Activated CD8-positive, alpha-beta memory T cell treated with anti-CD3 and anti-CD28 coated beads for 1 hour (primary cell): ENCODE measurements around the gene PKD1.

Experiments used
- DNase-seq, 2 donors: peaks; one replicate each; pipeline ENCODE4 v3.0.0-alpha.2; 2020; ENCODE audit warnings: low read depth in 1 of 2; ENCODE audit errors: extremely low read depth in 1 of 2

Gene PKD1

GRCh38 chr16:2056681-2057407, 78.9 kb downstream of the PKD1 start:
- no peak for DNase-seq

- no peak for DNase-seq
These were observed 79.6 kb downstream of the PKD1 start for GRCh38 chr16:2056077-2056476.

GRCh38 chr16:2054543-2055245, 81.0 kb downstream of the PKD1 start:
- DNase-seq: no peak

- no peak for DNase-seq
These were observed 81.8 kb downstream of the PKD1 start for GRCh38 chr16:2053897-2054296.

- DNase-seq: no peak
These were observed 82.5 kb downstream of the PKD1 start for GRCh38 chr16:2053211-2053610.

- no peak for DNase-seq
These were observed 87.6 kb downstream of the PKD1 start for GRCh38 chr16:2048116-2048543.

- peak; percentile 79 to 85 for DNase-seq
These were observed 88.2 kb downstream of the PKD1 start, which contains the start of the genes NTHL1 and TSC2 for GRCh38 chr16:2047330-2048115. NTHL1 (minus strand) TSS chr16:2047834; CDS start chr16:2047823, 11 bp downstream. TSC2 (plus strand) TSS chr16:2047985; CDS start chr16:2048616, 631 bp downstream.

- no peak for DNase-seq
These were observed 88.8 kb downstream of the PKD1 start for GRCh38 chr16:2046893-2047329.

GRCh38 chr16:2045965-2046892, 89.5 kb downstream of the PKD1 start:
- no peak for DNase-seq

- DNase-seq: no peak
These were observed 91.2 kb downstream of the PKD1 start for GRCh38 chr16:2044541-2044940.

- no peak for DNase-seq
These were observed 91.8 kb downstream of the PKD1 start for GRCh38 chr16:2043667-2044451.

- no peak for DNase-seq
These were observed 92.6 kb downstream of the PKD1 start for GRCh38 chr16:2042986-2043666.

GRCh38 chr16:2042171-2042985, 93.3 kb downstream of the PKD1 start:
- DNase-seq: no peak

- DNase-seq: no peak
These were observed 94.7 kb downstream of the PKD1 start for GRCh38 chr16:2040787-2041522.

- no peak for DNase-seq
These were observed 95.5 kb downstream of the PKD1 start for GRCh38 chr16:2040041-2040786.

- DNase-seq: no peak
These were observed 96.2 kb downstream of the PKD1 start for GRCh38 chr16:2039274-2040031.
